H1 (cell line): ENCODE results near the gene C9orf50. TPM values are rescaled to one million over a fixed set of nuclear protein-coding genes. Genes with fewer than 3 reads are reported as not detected.

Source experiments
- CTCF ChIA-PET: fragments of 300-600 bp; sonication (Branson Sonifier 250); formaldehyde crosslinking; loops from one replicate; lab custom pipeline; 2021; ENCODE audit not compliant: partially characterized antibody; lab: Charles Lee
- POLR2A ChIA-PET: fragments of 300-600 bp; sonication (Branson Sonifier 250); formaldehyde crosslinking; loops from one replicate; lab custom pipeline; 2021; ENCODE audit warnings: inconsistent platforms; ENCODE audit not compliant: partially characterized antibody; lab: Charles Lee
- DNase-seq, 2 experiments: peaks; one replicate each; pipeline versions ENCODE4 v3.0.0 to v3.0.0-alpha.2; 2010 to 2022; ENCODE audit warnings: low spot score in 2 of 2, low read depth in 1 of 2, mixed read lengths in 1 of 2
- FAIRE-seq: peaks from 2 replicates; lab custom pipeline; 2011; peaks lifted over from hg19 to GRCh38; lab: Jason Lieb, UNC
- H2AFZ ChIP-seq: 2 replicates; pipeline ENCODE4 v1.8.1; 2012; ENCODE audit warnings: low read length, inconsistent platforms
- H2AK5ac ChIP-seq: 2 replicates; pipeline ENCODE4 v1.6.1; 2013; ENCODE audit warnings: low read depth, low read length
- H2BK120ac ChIP-seq: replicated peaks from 2 replicates; pipeline ENCODE3; 2013; ENCODE audit warnings: low read depth, low read length, inconsistent platforms
- H2BK12ac ChIP-seq: 2 replicates; pipeline ENCODE4 v1.6.1; 2013; ENCODE audit warnings: low read depth, low read length
- H2BK15ac ChIP-seq: 2 replicates; pipeline ENCODE4 v1.6.1; 2013; ENCODE audit warnings: low read length
- H2BK20ac ChIP-seq: 2 replicates; pipeline ENCODE4 v1.6.1; 2013; ENCODE audit warnings: low read length
- H2BK5ac ChIP-seq: 2 replicates; pipeline ENCODE4 v1.6.1; 2013; ENCODE audit warnings: low read depth, low read length
- H3K14ac ChIP-seq: 2 replicates; pipeline ENCODE4 v1.6.1; 2013; ENCODE audit warnings: inconsistent platforms; ENCODE audit not compliant: insufficient read length
- H3K18ac ChIP-seq: 2 replicates; pipeline ENCODE4 v1.6.1; 2013; ENCODE audit warnings: low read length; ENCODE audit errors: extremely low read depth
- H3K23ac ChIP-seq: 2 replicates; pipeline ENCODE4 v1.6.1; 2013; ENCODE audit warnings: inconsistent platforms; ENCODE audit not compliant: insufficient read length
- H3K23me2 ChIP-seq: 2 replicates; pipeline ENCODE4 v1.6.1; 2013; ENCODE audit warnings: low read depth, low read length
- H3K27ac ChIP-seq: 2 replicates; pipeline ENCODE4 v1.6.1; 2011; ENCODE audit warnings: low read depth, low read length, inconsistent platforms
- H3K27me3 ChIP-seq, 4 experiments: replicated peaks in 1 of 4; 1 replicate in 1 of 4; 2 replicates in 3 of 4; pipeline versions ENCODE4 v1.6.1 to v1.8.1; 2011 to 2013; ENCODE audit warnings: low read length in 3 of 4, mild to moderate bottlenecking in 3 of 4, inconsistent platforms in 2 of 4, mixed read lengths in 2 of 4, moderate library complexity in 1 of 4; ENCODE audit not compliant: control insufficient read depth in 3 of 4, insufficient read depth in 3 of 4; ENCODE audit errors: extremely low read depth in 1 of 4
- H3K36me3 ChIP-seq, 4 experiments: 2 replicates each; pipeline versions ENCODE4 v1.6.1 to v1.8.1; 2011 to 2013; ENCODE audit warnings: mild to moderate bottlenecking in 4 of 4, low read length in 3 of 4, moderate library complexity in 2 of 4, control low read depth in 1 of 4, inconsistent platforms in 1 of 4; ENCODE audit not compliant: insufficient read depth in 4 of 4, control insufficient read depth in 2 of 4
- H3K4ac ChIP-seq: replicated peaks from 2 replicates; pipeline ENCODE3; 2013; ENCODE audit warnings: low read length, low read depth, mixed read lengths, inconsistent platforms; ENCODE audit not compliant: insufficient read length
- H3K4me1 ChIP-seq, 4 experiments: replicated peaks in 1 of 4; 1 replicate in 1 of 4; 2 replicates in 3 of 4; pipeline versions ENCODE4 v1.6.1 to v1.8.1; 2011 to 2013; ENCODE audit warnings: low read length in 3 of 4, inconsistent platforms in 2 of 4, mixed read lengths in 1 of 4; ENCODE audit not compliant: insufficient read depth in 4 of 4, control insufficient read depth in 3 of 4
- H3K4me2 ChIP-seq, 2 experiments: 2 replicates each; pipeline versions ENCODE4 v1.6.1 to v1.8.1; 2011 to 2013; ENCODE audit warnings: low read depth in 2 of 2, low read length in 2 of 2, control low read depth in 1 of 2, inconsistent platforms in 1 of 2, mild to moderate bottlenecking in 1 of 2; ENCODE audit not compliant: insufficient read depth in 1 of 2
- H3K4me3 ChIP-seq, 4 experiments: fragments of 200-600, 300-600 bp in 1 of 4; sonication (generic), shearing (Covaris generic), sonication (Bioruptor Twin) in 1 of 4; 2 replicates each; pipeline versions ENCODE4 v1.5.1 to v1.8.1; 2011 to 2016; ENCODE audit warnings: low read length in 4 of 4, low read depth in 3 of 4, control low read depth in 2 of 4, inconsistent platforms in 2 of 4, mild to moderate bottlenecking in 2 of 4, mixed read lengths in 1 of 4, moderate library complexity in 1 of 4; ENCODE audit not compliant: insufficient read depth in 2 of 4; ENCODE audit errors: extremely low read depth in 1 of 4
- H3K56ac ChIP-seq: replicated peaks from 2 replicates; pipeline ENCODE3; 2013; ENCODE audit warnings: low read depth, mild to moderate bottlenecking, mixed read lengths, low read length, inconsistent platforms; ENCODE audit not compliant: insufficient read length
- H3K79me1 ChIP-seq: 2 replicates; pipeline ENCODE4 v1.6.1; 2013; ENCODE audit warnings: low read depth, low read length, control low read depth
- H3K79me2 ChIP-seq, 2 experiments: 2 replicates each; pipeline versions ENCODE4 v1.6.1 to v1.8.1; 2012 to 2013; ENCODE audit warnings: low read length in 2 of 2, mild to moderate bottlenecking in 2 of 2, inconsistent platforms in 1 of 2; ENCODE audit not compliant: insufficient read depth in 2 of 2, control insufficient read depth in 1 of 2
- H3K9ac ChIP-seq, 4 experiments: replicated peaks in 1 of 4; 1 replicate in 1 of 4; 2 replicates in 3 of 4; pipeline versions ENCODE4 v1.6.1 to v1.8.1; 2011 to 2013; ENCODE audit warnings: low read depth in 3 of 4, low read length in 3 of 4, control low read depth in 2 of 4, mild to moderate bottlenecking in 2 of 4, moderate library complexity in 2 of 4, inconsistent platforms in 1 of 4; ENCODE audit errors: extremely low read depth in 1 of 4
- H3K9me3 ChIP-seq, 2 experiments: 2 replicates each; pipeline versions ENCODE4 v1.6.1 to v1.8.1; 2012 to 2013; ENCODE audit warnings: mild to moderate bottlenecking in 2 of 2, moderate library complexity in 2 of 2, control low read depth in 1 of 2, inconsistent platforms in 1 of 2, low read depth in 1 of 2, low read length in 1 of 2, mixed read lengths in 1 of 2; ENCODE audit not compliant: insufficient read depth in 2 of 2
- H4K20me1 ChIP-seq, 2 experiments: replicated peaks in 1 of 2; 2 replicates each; pipeline versions ENCODE3 to v1.8.1; 2011 to 2013; ENCODE audit warnings: inconsistent platforms in 2 of 2, low read length in 2 of 2, mild to moderate bottlenecking in 1 of 2; ENCODE audit not compliant: insufficient read depth in 2 of 2, control insufficient read depth in 1 of 2
- H4K5ac ChIP-seq: 2 replicates; pipeline ENCODE4 v1.6.1; 2013; ENCODE audit warnings: low read length, low read depth, mixed read lengths, inconsistent platforms; ENCODE audit not compliant: insufficient read length
- H4K8ac ChIP-seq: 2 replicates; pipeline ENCODE4 v1.8.0; 2013; ENCODE audit warnings: mild to moderate bottlenecking, moderate library complexity, low read length, inconsistent platforms; ENCODE audit not compliant: insufficient read depth; ENCODE audit errors: extremely low read depth
- H4K91ac ChIP-seq: replicated peaks from 2 replicates; pipeline ENCODE3; 2013; ENCODE audit warnings: low read length, mixed read lengths, inconsistent platforms; ENCODE audit not compliant: insufficient read length
- BRCA1 ChIP-seq: IDR thresholded peaks from 2 replicates; pipeline ENCODE4 v1.6.1; 2012; ENCODE audit warnings: low read depth, low read length, improper control_type of control experiment
- CBX5 ChIP-seq: fragments of 300-800, 300-1000 bp; sonication (generic); IDR thresholded peaks from 2 replicates; pipeline ENCODE4 v1.7.1; 2016; ENCODE audit warnings: antibody characterized with exemption, low read length, low read depth
- CBX8 ChIP-seq: fragments of 300-800, 300-1000 bp; sonication (generic); IDR thresholded peaks from 2 replicates; pipeline ENCODE4 v1.7.1; 2016; ENCODE audit warnings: low read depth, low read length, borderline replicate concordance
- EGR1 ChIP-seq: IDR thresholded peaks from 2 replicates; pipeline ENCODE4 v1.6.1; 2011; ENCODE audit warnings: low read depth, low read length, borderline replicate concordance
- GTF2F1 ChIP-seq: IDR thresholded peaks from 2 replicates; pipeline ENCODE4 v1.6.1; 2012; ENCODE audit warnings: low read depth, low read length, improper control_type of control experiment, borderline replicate concordance
- KDM5A ChIP-seq: fragments of 200-600 bp; IDR thresholded peaks from 2 replicates; pipeline ENCODE4 v1.7.1; 2012; ENCODE audit warnings: mild to moderate bottlenecking, low read length, inconsistent platforms, mixed read lengths
- SIN3A ChIP-seq, 2 experiments: IDR thresholded peaks in 1 of 2; conservative IDR thresholded peaks in 1 of 2; 2 replicates each; pipeline ENCODE4 v1.6.1; 2011 to 2012; ENCODE audit warnings: low read length in 2 of 2, improper control_type of control experiment in 1 of 2, low read depth in 1 of 2, mild to moderate bottlenecking in 1 of 2
- TBP ChIP-seq: IDR thresholded peaks from 2 replicates; pipeline ENCODE4 v1.6.1; 2011; ENCODE audit warnings: low read depth, low read length, improper control_type of control experiment
- YY1 ChIP-seq: IDR thresholded peaks from 2 replicates; pipeline ENCODE4 v1.6.1; 2011; ENCODE audit warnings: low read depth, mild to moderate bottlenecking, low read length
- WGBS, 2 experiments: shearing (Covaris generic) in 1 of 2; methylation state at CpG; one replicate each; pipeline versions ENCODE4 v1.1.6 to v1.1.7; 2013 to 2015; ENCODE audit warnings: low lambda C conversion rate in 2 of 2, mixed read lengths in 2 of 2, inconsistent platforms in 1 of 2, low coverage in 1 of 2, missing lambda C conversion rate in 1 of 2; ENCODE audit not compliant: insufficient replicate concordance in 2 of 2, insufficient coverage in 1 of 2, insufficient read length in 1 of 2; ENCODE audit errors: extremely low coverage in 1 of 2, missing lambda C conversion rate in 1 of 2; 5-methylcytosine and 5-hydroxymethylcytosine counted together
- polyA plus RNA-seq, 7 experiments: library from polyadenylated mRNA; depleted of rRNA in 3 of 7; stranded (reverse) in 5 of 7; unstranded in 2 of 7; fragments of >200 nt in 5 of 7; fragments of 200-250 nt in 2 of 7; gene quantifications; 1 replicate in 5 of 7; 2 replicates in 1 of 7; 4 replicates in 1 of 7; pipeline versions ENCODE4 v1.2.1 to v1.2.3, GENCODE V29; 2011 to 2013; ENCODE audit warnings: missing spikeins in 2 of 7, mixed read lengths in 2 of 7
- total RNA-seq: library from RNA; stranded (reverse); fragmentation: NEBNext Ultra II Directional; extraction: Animal tissue kit (Norgen Biotek cat#: 25700); gene quantifications from 2 replicates; pipeline ENCODE4 v1.2.1, GENCODE V29; 2021
- TF ChIP-seq, protein P1 (sequence below): IDR thresholded peaks from 2 replicates; pipeline ENCODE4 v1.6.1; 2012; ENCODE audit warnings: low read length, inconsistent platforms

The C9orf50 gene
- total and polyA plus RNA-seq, 2 of the 8 experiments (the other 6 are each of a cell fraction or from before 2014, with no cell fraction given), result not detected

DNA sequence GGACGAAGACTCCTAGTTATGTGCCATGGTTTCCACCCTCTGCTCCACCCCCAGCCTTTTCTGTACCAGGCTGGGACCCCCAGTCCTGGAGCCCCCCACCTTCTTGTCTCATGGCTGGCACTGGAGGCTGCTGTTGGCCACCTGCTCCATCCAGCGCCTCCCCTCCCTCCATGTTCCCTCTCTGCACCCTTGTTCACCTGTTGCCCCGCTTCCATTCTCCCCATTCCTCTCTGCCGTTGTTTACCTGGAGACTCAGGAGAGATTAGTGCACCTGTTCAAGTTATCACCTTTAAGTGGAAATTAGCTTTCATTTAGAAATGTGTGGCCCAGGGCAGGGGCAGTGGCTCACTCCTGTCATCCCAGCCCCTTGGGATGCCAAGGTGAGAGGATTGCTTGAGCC lies 12.3 kb upstream of the C9orf50 start:
- H3K79me2 ChIP-seq, result peaks cover 32 to 56% of the 10 kb centered on the region in 2 experiments; a peak in 3 of 4 replicates
- DNase-seq (no peak), FAIRE-seq (no peak)
- H2AFZ ChIP-seq, result no peak overlapping the region
- no peak overlapping the region for H2AK5ac ChIP-seq
- H3K4me2 ChIP-seq, result no peak overlapping the region
- POLR2A ChIA-PET, result interaction anchor here (1.1 to 1.2 kb wide), 2 partner anchors 9 to 17 kb away, joined by 3 to 5 read pairs; no protein-coding TSS in a partner anchor
- no peak overlapping the region for H4K91ac ChIP-seq
- TF ChIP-seq KDM5A (no peak), CBX5 (no peak), BRCA1 (no peak), YY1 (no peak), SIN3A (conservative IDR thresholded peaks at IDR 0.05 in 1 of 2, IDR thresholded peaks at IDR 0.05 in 1 of 2; ENCODE audit: low read depth in 1 of 2, low read length in 2 of 2) (no peak), TBP (no peak), CBX8 (no peak), GTF2F1 (no peak), EGR1 (no peak)
- TF ChIP-seq, protein P1, sequence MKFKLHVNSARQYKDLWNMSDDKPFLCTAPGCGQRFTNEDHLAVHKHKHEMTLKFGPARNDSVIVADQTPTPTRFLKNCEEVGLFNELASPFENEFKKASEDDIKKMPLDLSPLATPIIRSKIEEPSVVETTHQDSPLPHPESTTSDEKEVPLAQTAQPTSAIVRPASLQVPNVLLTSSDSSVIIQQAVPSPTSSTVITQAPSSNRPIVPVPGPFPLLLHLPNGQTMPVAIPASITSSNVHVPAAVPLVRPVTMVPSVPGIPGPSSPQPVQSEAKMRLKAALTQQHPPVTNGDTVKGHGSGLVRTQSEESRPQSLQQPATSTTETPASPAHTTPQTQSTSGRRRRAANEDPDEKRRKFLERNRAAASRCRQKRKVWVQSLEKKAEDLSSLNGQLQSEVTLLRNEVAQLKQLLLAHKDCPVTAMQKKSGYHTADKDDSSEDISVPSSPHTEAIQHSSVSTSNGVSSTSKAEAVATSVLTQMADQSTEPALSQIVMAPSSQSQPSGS, result no peak
- peaks cover 28% of the 10 kb centered on the region for H3K79me1 ChIP-seq
- H4K8ac ChIP-seq, result no peak overlapping the region; the same call in 1 of the 2 replicates
- H4K20me1 ChIP-seq, result peaks cover 44 to 70% of the 10 kb centered on the region in 2 experiments
- no peak overlapping the region for H2BK120ac ChIP-seq
- CTCF ChIA-PET, result interaction anchor here (1.1 to 4.4 kb wide), 3 partner anchors 9 to 501 kb away, joined by 3 to 18 read pairs (median 3); no protein-coding TSS in a partner anchor
- no peak overlapping the region for H2BK12ac ChIP-seq
- H3K27ac ChIP-seq, result no peak overlapping the region
- no peak overlapping the region for H2BK20ac ChIP-seq
- no peak overlapping the region for H3K4ac ChIP-seq
- H3K14ac ChIP-seq, result no peak overlapping the region
- H3K4me3 ChIP-seq, result no peak overlapping the region
- H3K9ac ChIP-seq, result no peak overlapping the region
- peaks cover 13 to 58% (median 33%) of the 10 kb centered on the region in 4 experiments for H3K36me3 ChIP-seq
- no peaks in the 10 kb centered on the region for H3K27me3 ChIP-seq
- no peaks in the 10 kb centered on the region for H3K23me2 ChIP-seq
- 90% methylated on average over 4 of the region's 4 CpGs; no CpG with 5 or more reads in 1 of the 2 experiments for WGBS, 2 experiments
- H3K18ac ChIP-seq, result no peak overlapping the region
- no peak overlapping the region for H3K56ac ChIP-seq
- H2BK5ac ChIP-seq, result no peak overlapping the region
- peaks cover 0 to 6% (median 2%) of the 10 kb centered on the region in 4 experiments; a peak in 5 of 7 replicates for H3K4me1 ChIP-seq
- no peak overlapping the region for H2BK15ac ChIP-seq
- H3K23ac ChIP-seq, result no peak overlapping the region
- H3K9me3 ChIP-seq, result no peaks in the 10 kb centered on the region
- no peak overlapping the region for H4K5ac ChIP-seq
